NCI-H748 (cell line): ENCODE results near the gene KY.

Experiments
- DNase-seq: peaks from one replicate; lab custom pipeline; 2025; ENCODE audit not compliant: unreplicated experiment; lab: John Stamatoyannopoulos, UW

Gene KY

DNA sequence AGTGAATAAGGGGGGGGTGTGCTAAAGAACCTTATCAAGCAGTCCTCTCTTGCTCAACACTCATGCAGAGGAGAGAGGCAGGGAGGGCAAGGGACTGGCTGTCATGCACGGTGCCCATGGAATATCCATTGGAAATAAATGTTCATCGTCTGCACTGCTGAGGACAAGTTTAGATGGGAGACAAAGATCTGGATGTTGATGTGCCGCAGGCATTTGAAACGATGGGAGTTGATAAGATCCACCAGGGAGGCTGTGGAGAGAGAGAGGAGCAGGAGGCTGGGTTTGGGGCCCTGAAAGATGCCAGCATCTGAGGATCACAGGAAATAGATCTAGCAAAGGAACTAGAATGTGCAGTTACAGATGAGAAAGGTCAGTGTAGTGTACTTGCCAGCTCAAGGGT lies 88.8 kb downstream of the KY start:
- DNase-seq, result no peak

DNA sequence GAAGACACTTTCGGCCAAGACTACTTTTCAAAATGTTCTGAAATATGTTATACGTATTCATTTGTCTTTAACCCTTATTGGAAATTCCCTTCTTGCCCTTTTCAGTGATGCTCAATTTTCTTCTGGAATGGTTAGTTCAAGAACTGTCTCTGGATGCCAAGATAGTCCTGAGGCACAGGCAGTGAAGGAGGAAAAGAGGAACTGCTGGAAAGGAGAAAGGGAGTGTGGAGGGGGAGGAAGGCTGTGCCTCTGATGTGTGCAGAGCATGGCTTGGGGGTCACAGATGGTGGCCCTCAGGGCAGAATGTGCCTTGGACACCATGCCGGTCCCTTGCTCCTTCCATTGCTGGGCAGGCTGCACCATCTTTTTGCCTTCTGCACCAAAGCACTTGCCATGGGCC lies 91.2 kb downstream of the KY start:
- DNase-seq, result no peak
